C4-2B (cell line): ENCODE data around the gene RNF214.

Experiments used
- CTCF ChIP-seq: fragments of 450-650 bp; conservative IDR thresholded peaks from 2 replicates; pipeline ENCODE4 v1.5.1; 2017; ENCODE audit warnings: mild to moderate bottlenecking
- ZFX ChIP-seq: fragments of 450-650 bp; IDR thresholded peaks from 2 replicates; pipeline ENCODE4 v1.6.1; 2017

DNA sequence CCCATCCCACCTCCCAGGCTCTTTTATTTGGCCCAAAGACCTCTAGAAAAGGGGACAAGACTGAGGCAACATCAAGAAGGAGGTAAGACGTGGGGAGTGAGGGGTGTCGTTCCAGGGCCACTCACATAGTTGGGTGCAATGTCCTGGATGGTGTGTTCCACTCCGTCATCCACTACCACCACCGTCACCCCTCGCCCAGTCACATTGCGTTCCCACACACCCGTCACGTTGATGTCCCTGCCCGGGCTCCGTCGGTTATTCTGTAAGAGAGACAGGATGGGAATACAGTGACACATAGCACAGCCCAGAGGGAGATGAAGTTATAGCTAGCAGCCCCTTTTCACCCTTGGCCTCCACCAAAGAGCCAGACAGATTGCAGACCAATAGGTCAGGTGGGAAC is 4.4 kb upstream of the RNF214 start:
- TF ChIP-seq CTCF (no peak), ZFX (no peak)
